Left renal pelvis (tissue), 4 donors: ENCODE data around the gene KLF2. TPM values are rescaled to one million over a fixed set of nuclear protein-coding genes. Genes with fewer than 3 reads are reported as not detected.

Experiments used
- DNase-seq, 4 donors: peaks; one replicate each; pipeline ENCODE4 v3.0.0-alpha.2; 2013; ENCODE audit warnings: low read depth in 4 of 4, low spot score in 3 of 4
- polyA plus RNA-seq, 4 donors: library from polyadenylated mRNA; unstranded; fragments of 120-200 nt; gene quantifications; one replicate each; pipeline ENCODE4 v1.2.1, GENCODE V29; 2013; ENCODE audit not compliant: insufficient read length in 4 of 4

The KLF2 gene
- polyA plus RNA-seq, 4 donors: 15.9 to 254 (median 27.3) TPM

DNA sequence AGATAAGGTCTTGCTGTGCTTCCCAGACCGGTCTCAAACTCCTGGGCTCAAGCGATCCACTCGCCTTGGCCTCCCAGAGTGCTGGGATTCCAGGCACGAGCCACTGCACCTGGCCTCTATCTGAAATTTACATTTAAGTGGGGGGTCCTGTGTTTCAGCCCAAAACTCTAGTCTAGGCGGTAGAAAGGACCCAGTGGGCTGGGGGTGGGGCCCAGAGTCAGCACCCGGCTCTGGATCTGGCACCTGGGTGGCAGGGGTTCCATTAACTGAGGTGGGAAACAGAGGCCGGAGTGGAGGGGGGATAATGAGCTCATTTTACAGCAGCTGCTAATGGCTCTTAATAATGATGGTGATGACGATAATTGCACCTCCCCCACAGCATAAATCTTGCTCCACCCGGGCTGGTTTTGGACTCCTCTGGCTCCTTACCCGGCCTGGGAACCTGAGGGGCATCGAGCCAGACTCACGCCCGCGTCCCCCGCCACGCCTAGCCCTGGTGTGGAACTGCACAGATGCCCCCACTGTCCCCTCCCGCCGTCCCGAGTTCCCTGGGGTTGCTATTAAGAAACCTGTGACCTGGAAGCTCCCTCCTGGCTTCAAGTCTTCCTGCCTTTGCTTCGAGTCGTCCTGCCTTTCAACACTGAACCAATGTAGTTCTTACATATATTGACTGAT, 17.8 kb upstream of the KLF2 start:
- no peak for DNase-seq

GRCh38 chr19:16308081-16308480, 16.5 kb upstream of the KLF2 start:
- no peak for DNase-seq

GRCh38 chr19:16309643-16310042, 15.0 kb upstream of the KLF2 start:
- no peak for DNase-seq

- DNase-seq: peak in 3 of 4 donors; percentile 59 to 73 (median 72)
Observed at GRCh38 chr19:16315825-16316505, 8.7 kb upstream of the KLF2 start.

- DNase-seq: no peak
Observed at GRCh38 chr19:16316506-16316882, 8.1 kb upstream of the KLF2 start.

GRCh38 chr19:16319481-16319880, 5.1 kb upstream of the KLF2 start:
- DNase-seq: no peak

DNA sequence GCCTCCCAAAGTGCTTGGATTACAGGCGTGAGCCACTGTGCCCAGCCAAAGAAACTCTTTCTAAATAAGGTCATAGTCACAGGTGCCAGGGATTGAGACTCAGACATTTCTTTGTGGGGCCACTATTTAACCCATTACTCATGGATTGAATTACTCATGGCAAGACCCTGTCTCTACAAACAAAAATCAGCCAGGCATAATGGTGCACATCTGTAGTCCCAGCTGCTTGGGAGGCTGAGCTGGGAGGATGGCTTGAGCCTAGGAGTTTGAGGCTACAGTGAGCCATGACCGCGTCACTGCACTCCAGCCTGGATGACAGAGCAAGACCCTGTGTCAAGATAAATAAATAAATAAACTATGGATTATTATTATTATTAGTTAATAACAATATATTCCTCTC, 3.6 kb upstream of the KLF2 start:
- no peak for DNase-seq

DNA sequence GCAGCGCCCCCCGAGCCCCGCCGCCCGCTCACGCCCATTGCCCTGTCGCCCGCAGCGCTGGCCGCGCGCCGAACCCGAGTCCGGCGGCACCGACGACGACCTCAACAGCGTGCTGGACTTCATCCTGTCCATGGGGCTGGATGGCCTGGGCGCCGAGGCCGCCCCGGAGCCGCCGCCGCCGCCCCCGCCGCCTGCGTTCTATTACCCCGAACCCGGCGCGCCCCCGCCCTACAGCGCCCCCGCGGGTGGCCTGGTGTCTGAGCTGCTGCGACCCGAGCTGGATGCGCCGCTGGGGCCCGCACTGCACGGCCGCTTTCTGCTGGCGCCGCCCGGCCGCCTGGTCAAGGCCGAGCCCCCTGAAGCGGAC, 518 bp downstream of the KLF2 start:
- no peak for DNase-seq

- DNase-seq: no peak
Observed at GRCh38 chr19:16325641-16326400, 1.2 kb downstream of the KLF2 start.

DNA sequence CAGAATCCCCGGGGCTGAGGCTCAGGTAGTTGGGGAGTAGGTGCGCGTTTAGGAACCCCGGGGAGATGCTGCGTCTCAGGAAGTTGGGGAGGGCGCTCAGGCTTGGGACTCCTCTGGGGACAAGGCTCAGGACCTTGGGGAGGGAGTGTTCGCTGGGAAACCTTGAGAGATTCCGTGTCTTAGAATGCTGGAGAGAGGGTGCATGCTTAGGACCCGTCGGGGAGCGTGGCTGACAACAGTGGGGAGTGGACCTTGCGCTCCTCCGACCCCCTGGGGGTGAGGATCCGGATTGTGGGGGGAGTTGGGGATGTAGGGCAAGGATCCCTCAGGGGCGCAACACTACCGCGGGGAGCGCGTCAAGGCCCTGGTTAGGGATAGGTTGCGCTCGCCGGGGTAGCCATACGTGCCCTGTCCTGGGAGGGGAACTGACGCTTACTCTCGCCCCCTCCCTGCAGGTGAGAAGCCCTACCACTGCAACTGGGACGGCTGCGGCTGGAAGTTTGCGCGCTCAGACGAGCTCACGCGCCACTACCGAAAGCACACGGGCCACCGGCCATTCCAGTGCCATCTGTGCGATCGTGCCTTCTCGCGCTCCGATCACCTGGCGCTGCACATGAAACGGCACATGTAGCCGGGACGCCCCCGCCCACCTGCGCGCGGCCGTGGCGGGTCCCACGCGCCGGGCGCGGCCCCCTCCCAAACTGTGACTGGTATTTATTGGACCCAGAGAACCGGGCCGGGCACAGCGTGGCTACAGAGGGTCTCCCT, 2.0 kb downstream of the KLF2 start:
- no peak for DNase-seq

- DNase-seq: no peak
Observed at GRCh38 chr19:16327169-16327475, 2.5 kb downstream of the KLF2 start.

DNA sequence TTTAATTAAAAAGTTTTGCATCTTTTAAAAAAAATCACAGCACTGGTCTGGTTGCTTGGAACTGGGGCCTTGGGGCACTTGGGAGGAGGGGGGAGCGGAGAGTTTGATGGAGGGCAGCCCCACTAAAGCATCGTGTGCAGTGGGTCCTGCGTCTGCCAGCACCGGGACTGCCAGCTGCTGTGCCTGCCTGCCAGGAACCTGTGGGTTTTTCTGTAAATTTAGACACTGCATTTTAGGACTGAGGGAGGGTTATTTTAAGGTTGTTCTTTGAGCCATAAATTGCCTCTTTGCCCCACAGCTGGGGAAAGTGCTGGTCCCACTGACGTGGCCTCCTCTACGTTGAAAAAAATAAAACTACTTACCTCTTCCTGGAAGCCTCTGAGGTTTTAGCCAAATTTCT, 2.9 kb downstream of the KLF2 start:
- DNase-seq: no peak

- no peak for DNase-seq
Observed at GRCh38 chr19:16327911-16328823, 3.5 kb downstream of the KLF2 start.

DNA sequence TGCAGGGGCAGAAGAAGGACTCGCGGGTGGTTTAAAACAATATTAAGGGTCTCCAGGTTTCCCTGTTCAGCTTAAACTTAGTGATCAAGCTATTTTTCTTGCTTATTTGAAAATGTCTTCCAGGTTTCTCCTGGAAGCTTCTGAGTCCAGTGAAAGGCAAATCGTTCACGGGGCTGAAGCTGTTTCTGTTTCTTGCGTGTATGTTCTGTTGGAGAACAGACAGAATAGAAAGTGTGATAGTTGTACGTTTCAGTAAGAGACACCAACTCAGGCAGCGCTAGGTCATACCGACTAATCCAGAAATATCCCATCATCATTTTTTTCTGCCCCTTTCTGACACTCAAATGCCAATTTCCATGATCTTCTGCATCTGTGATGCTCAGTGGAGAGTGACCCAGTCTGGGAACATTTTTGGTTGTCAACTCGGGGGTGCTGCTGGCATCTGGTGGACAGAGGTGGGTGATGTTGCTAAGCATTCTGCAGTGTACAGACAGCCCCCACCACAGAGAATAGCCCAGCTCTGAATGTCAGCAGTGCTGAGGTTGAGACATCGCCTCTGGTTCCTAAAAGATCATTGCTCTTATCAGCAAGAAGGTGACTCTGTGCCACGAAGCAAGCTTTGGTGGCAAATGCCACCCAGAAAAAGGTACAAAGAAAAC, 4.3 kb downstream of the KLF2 start:
- no peak for DNase-seq

- no peak for DNase-seq
Observed at GRCh38 chr19:16330368-16330801, 5.8 kb downstream of the KLF2 start.

DNA sequence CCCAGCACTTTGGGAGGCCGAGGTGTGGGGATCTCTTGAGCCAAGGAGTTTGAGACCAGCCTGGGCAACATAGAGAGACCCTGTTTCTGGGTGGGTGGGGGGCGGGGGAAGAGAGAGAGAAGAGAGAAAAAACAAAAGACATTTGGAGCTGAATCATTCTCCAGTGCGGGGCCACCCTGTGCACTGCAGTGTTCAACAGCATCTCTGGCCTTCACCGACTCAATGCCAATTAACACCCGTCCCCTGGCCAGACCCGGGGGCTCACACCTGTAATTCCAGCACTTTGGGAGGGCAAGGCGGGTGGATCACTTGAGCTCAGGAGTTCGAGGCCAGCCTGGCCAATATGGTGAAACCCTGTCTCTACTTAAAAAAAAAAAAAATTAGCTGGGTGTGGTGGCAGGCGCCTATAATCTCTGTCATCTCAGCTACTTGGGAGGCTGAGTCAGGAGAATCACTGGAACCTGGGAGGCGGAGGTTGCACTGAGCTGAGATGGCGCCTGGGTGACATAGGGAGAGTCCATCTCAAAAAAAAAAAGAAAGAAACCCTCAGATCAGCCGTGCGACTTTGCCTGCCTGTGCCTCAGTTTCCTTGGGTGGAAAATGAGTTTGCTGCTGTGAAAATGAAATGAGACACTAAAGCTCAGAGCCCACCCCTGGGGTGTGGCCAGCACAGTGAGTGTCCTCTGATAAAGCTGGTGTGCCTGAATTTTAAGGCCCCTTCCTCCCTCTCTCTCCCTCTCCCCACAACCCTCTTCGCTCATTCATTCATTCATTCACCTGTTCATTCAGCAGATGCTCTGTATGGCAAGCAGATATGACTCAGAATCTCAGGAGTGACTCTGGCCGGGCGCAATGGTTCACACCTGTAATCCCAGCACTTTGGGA, 6.4 kb downstream of the KLF2 start:
- no peak for DNase-seq

DNA sequence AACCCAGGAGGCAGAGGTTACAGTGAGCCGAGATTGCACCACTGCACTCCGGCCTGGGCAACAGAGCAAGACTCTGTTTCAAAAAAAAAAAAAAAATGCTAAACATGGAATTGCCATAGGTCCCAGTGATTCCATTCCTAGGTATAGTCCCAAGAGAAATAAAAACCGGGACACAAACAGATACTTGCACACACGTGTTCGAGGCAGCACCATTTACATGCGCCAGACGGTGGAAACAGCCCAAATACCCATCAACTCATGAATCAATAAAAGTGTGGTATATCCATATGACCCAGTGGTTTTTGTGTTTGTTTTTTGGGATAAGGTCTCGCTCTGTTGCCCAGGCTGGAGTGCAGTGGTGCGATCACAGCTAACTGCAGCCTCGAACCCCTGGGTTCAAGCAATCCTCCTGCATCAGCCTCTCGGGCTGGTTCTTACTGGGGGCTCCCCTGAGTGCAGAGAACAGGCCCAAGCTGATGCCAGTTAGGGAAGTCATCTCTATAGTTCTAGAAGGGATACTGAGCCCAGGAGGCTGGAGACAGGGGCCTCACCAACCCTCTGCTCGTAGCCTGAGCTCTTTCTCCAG, 8.5 kb downstream of the KLF2 start:
- no peak for DNase-seq

GRCh38 chr19:16334411-16334810, 9.8 kb downstream of the KLF2 start:
- no peak for DNase-seq
